SK-N-MC (cell line): ENCODE measurements around the gene GMDS.

Source experiments
- EZH2 ChIP-seq: fragments of 200-600 bp; sonication (generic); IDR thresholded peaks from one replicate; pipeline ENCODE4 v1.6.1; 2017; ENCODE audit warnings: antibody characterized with exemption
- POLR2AphosphoS5 ChIP-seq: IDR thresholded peaks from 2 replicates; pipeline ENCODE4 v1.6.1; 2012; ENCODE audit warnings: mild to moderate bottlenecking, low read depth, low read length, borderline replicate concordance

DNA sequence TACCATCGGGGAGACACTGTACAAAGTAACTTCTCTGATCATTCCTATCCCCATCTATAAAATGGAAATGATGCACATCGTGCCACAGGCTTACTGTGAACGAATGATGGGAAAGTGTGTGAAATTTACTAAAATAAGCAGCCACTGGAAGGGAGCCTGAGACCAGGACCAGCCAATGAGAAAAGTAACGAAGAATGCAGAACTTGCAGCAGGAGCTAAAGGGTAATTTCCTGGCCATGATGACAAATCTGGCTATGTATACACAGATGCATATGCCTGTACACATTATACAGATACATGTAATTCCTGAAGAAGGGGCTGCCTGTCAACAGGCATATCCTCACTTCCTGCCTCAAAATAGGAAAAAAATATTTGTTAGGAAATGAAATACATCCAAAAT lies 47.4 kb downstream of the GMDS start:
- TF ChIP-seq EZH2 (no peak), POLR2AphosphoS5 (no peak)
